ENCODE results near the gene ZFHX2. TPM values are rescaled to one million over a fixed set of nuclear protein-coding genes. Genes with fewer than 3 reads are reported as not detected.

The ZFHX2 gene
- total and polyA plus RNA-seq, 2 of the 13 experiments (the other 11 are each of a cell fraction or from before 2014, with no cell fraction given): 0.17 to 0.44 TPM

DNA sequence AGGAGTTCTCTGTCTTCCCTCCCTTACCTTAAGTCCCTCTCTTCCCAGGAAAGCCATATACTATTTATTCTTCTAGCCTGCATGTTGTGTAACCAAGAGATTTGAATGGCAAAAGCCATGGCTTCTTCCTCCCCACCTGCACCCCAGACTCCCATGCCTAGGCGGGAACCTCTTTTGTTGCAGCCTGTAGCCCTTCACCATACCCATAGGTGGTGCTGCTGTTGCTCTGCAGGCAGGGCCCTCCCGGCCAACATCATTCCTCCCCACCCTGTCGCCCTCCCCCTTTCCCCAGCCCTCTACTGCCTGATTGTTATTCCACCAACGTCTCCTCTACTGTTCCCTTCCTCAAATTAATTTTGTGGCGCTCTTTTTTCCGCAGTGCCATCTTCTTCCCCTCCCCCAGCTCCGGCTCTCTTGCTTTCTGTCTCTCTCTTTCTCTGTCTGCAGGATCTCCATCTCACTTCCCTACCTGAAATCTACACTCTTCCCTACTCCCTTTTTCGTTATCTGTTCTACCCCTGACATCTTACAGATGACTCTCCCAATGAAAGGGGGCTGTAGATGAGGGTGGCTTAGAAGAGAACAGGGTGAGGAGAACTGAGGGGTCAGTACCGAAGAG lies 68.2 kb downstream of the ZFHX2 start (continued):
- TF ChIP-seq ATAD3A (CRISPR knock-in tag; IDR thresholded peaks at IDR 0.05): no peak
- TF ChIP-seq NCOA1 (CRISPR knock-in tag; IDR thresholded peaks at IDR 0.05): no peak
- no peak for TF ChIP-seq NRL (CRISPR knock-in tag; IDR thresholded peaks at IDR 0.05; ENCODE audit: borderline replicate concordance)
- no peak; the same call in 1 of the 2 replicates for TF ChIP-seq HOXA9 (CRISPR knock-in tag; IDR thresholded peaks at IDR 0.05; ENCODE audit: borderline replicate concordance)
- TF ChIP-seq MIER2 (CRISPR knock-in tag; IDR thresholded peaks at IDR 0.05): 0 out of 2 replicates have a peak, but pooled peaks have one; percentile 34
- no peak for TF ChIP-seq ZNF605 (CRISPR knock-in tag; IDR thresholded peaks at IDR 0.05)
- no peak for TF ChIP-seq ZNF263 (CRISPR knock-in tag; IDR thresholded peaks at IDR 0.05)
- TF ChIP-seq, protein P1, sequence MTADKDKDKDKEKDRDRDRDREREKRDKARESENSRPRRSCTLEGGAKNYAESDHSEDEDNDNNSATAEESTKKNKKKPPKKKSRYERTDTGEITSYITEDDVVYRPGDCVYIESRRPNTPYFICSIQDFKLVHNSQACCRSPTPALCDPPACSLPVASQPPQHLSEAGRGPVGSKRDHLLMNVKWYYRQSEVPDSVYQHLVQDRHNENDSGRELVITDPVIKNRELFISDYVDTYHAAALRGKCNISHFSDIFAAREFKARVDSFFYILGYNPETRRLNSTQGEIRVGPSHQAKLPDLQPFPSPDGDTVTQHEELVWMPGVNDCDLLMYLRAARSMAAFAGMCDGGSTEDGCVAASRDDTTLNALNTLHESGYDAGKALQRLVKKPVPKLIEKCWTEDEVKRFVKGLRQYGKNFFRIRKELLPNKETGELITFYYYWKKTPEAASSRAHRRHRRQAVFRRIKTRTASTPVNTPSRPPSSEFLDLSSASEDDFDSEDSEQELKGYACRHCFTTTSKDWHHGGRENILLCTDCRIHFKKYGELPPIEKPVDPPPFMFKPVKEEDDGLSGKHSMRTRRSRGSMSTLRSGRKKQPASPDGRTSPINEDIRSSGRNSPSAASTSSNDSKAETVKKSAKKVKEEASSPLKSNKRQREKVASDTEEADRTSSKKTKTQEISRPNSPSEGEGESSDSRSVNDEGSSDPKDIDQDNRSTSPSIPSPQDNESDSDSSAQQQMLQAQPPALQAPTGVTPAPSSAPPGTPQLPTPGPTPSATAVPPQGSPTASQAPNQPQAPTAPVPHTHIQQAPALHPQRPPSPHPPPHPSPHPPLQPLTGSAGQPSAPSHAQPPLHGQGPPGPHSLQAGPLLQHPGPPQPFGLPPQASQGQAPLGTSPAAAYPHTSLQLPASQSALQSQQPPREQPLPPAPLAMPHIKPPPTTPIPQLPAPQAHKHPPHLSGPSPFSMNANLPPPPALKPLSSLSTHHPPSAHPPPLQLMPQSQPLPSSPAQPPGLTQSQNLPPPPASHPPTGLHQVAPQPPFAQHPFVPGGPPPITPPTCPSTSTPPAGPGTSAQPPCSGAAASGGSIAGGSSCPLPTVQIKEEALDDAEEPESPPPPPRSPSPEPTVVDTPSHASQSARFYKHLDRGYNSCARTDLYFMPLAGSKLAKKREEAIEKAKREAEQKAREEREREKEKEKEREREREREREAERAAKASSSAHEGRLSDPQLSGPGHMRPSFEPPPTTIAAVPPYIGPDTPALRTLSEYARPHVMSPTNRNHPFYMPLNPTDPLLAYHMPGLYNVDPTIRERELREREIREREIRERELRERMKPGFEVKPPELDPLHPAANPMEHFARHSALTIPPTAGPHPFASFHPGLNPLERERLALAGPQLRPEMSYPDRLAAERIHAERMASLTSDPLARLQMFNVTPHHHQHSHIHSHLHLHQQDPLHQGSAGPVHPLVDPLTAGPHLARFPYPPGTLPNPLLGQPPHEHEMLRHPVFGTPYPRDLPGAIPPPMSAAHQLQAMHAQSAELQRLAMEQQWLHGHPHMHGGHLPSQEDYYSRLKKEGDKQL (CRISPR knock-in tag; IDR thresholded peaks at IDR 0.05; ENCODE audit: low read depth): no peak
- TF ChIP-seq, protein P2, sequence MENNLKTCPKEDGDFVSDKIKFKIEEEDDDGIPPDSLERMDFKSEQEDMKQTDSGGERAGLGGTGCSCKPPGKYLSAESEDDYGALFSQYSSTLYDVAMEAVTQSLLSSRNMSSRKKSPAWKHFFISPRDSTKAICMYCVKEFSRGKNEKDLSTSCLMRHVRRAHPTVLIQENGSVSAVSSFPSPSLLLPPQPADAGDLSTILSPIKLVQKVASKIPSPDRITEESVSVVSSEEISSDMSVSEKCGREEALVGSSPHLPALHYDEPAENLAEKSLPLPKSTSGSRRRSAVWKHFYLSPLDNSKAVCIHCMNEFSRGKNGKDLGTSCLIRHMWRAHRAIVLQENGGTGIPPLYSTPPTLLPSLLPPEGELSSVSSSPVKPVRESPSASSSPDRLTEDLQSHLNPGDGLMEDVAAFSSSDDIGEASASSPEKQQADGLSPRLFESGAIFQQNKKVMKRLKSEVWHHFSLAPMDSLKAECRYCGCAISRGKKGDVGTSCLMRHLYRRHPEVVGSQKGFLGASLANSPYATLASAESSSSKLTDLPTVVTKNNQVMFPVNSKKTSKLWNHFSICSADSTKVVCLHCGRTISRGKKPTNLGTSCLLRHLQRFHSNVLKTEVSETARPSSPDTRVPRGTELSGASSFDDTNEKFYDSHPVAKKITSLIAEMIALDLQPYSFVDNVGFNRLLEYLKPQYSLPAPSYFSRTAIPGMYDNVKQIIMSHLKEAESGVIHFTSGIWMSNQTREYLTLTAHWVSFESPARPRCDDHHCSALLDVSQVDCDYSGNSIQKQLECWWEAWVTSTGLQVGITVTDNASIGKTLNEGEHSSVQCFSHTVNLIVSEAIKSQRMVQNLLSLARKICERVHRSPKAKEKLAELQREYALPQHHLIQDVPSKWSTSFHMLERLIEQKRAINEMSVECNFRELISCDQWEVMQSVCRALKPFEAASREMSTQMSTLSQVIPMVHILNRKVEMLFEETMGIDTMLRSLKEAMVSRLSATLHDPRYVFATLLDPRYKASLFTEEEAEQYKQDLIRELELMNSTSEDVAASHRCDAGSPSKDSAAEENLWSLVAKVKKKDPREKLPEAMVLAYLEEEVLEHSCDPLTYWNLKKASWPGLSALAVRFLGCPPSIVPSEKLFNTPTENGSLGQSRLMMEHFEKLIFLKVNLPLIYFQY (CRISPR knock-in tag; IDR thresholded peaks at IDR 0.05; ENCODE audit: borderline replicate concordance): no peak
- TF ChIP-seq HNF1B (CRISPR knock-in tag; IDR thresholded peaks at IDR 0.05): peak; percentile 36; the same call in 1 of the 2 replicates
- TF ChIP-seq ZNF652 (CRISPR knock-in tag; IDR thresholded peaks at IDR 0.05; ENCODE audit: borderline replicate concordance, low read depth): no peak
- TF ChIP-seq SP4 (CRISPR knock-in tag; IDR thresholded peaks at IDR 0.05): 0 out of 2 replicates have a peak, but pooled peaks have one; percentile 33
- TF ChIP-seq ZNF660 (CRISPR knock-in tag; IDR thresholded peaks at IDR 0.05; ENCODE audit: borderline replicate concordance, low read depth): no peak
- no peak for TF ChIP-seq MED8 (CRISPR knock-in tag; IDR thresholded peaks at IDR 0.05; ENCODE audit: insufficient replicate concordance)
- TF ChIP-seq TEAD3 (CRISPR knock-in tag; optimal IDR thresholded peaks at IDR 0.05; ENCODE audit: borderline replicate concordance): peak; percentile 38
- no peak for TF ChIP-seq ATF7-NPFF (CRISPR knock-in tag; IDR thresholded peaks at IDR 0.05; ENCODE audit: low read depth)
- TF ChIP-seq GATAD2A (CRISPR knock-in tag; IDR thresholded peaks at IDR 0.05): no peak
- no peak for TF ChIP-seq RFX3 (CRISPR knock-in tag; IDR thresholded peaks at IDR 0.05)
- TF ChIP-seq RXRB (CRISPR knock-in tag; IDR thresholded peaks at IDR 0.05; ENCODE audit: borderline replicate concordance): no peak
- TF ChIP-seq JDP2 (CRISPR knock-in tag; IDR thresholded peaks at IDR 0.05; ENCODE audit: borderline replicate concordance): no peak

Measured in HepG2 (cell line).